ENCODE measurements around the gene C1orf226.

DNA sequence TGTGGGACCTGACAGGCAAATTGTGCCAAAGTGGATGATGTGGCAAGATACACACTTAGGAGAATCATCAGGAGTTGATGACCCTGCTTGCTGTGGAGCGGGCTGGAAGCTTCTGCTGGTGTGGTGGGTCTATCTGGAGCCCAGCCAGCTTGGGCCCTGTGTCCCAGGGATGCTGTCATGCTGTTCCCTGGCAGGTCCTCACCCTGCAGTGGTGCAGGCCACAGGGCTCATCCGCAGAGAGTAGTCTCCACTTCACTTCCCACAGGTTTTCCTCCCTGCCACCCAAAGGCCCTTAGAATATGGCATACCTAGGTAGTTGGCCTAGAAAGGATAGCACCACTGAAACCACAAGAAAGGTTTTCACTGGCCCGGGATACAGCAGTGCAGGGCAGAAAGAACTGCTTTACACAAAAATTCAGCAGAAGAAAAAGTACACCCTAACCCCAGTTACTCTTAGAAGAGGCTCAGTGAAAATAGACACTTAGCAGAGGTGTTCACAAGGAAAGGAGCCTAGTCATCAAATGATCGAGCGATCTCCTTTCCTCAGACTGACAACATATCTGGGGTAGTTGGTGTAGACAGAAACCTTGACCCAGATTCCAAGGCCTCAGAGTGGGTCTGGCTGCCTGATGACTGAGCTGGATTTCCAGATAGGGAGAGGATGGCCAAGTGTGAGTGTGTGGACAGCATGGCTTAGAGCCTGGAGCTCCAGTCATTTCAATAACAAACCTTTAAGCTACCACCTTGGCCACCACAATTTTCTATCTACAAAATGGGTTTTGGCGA lies 1.3 kb upstream of the C1orf226 start:
- TF ChIP-seq EZH2 (IDR thresholded peaks at IDR 0.05; ENCODE audit: low read length): no peak
- TF ChIP-seq, protein P1, sequence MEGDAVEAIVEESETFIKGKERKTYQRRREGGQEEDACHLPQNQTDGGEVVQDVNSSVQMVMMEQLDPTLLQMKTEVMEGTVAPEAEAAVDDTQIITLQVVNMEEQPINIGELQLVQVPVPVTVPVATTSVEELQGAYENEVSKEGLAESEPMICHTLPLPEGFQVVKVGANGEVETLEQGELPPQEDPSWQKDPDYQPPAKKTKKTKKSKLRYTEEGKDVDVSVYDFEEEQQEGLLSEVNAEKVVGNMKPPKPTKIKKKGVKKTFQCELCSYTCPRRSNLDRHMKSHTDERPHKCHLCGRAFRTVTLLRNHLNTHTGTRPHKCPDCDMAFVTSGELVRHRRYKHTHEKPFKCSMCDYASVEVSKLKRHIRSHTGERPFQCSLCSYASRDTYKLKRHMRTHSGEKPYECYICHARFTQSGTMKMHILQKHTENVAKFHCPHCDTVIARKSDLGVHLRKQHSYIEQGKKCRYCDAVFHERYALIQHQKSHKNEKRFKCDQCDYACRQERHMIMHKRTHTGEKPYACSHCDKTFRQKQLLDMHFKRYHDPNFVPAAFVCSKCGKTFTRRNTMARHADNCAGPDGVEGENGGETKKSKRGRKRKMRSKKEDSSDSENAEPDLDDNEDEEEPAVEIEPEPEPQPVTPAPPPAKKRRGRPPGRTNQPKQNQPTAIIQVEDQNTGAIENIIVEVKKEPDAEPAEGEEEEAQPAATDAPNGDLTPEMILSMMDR (optimal IDR thresholded peaks at IDR 0.05 in 1 of 3, IDR thresholded peaks at IDR 0.05 in 1 of 3, conservative IDR thresholded peaks at IDR 0.05 in 1 of 3; ENCODE audit: extremely low read depth in 1 of 3, insufficient read depth in 2 of 3, low read length in 3 of 3): no peak
